NCI-H82 treated with DMSO at 0.1 percent for 48 hours (cell line): ENCODE data around the gene ABCF1.

Experiments
- DNase-seq: peaks from one replicate; lab custom pipeline; 2025; ENCODE audit not compliant: unreplicated experiment; lab: John Stamatoyannopoulos, UW

The ABCF1 gene

GRCh38 chr6:30599625-30600324, 28.5 kb downstream of the ABCF1 start:
- DNase-seq, result no peak

GRCh38 chr6:30600451-30600961, 29.3 kb downstream of the ABCF1 start:
- no peak for DNase-seq

GRCh38 chr6:30601436-30601814, 30.2 kb downstream of the ABCF1 start:
- DNase-seq, result no peak

GRCh38 chr6:30601815-30602641, 30.8 kb downstream of the ABCF1 start:
- DNase-seq, result no peak

GRCh38 chr6:30603961-30604360, 32.7 kb downstream of the ABCF1 start:
- no peak for DNase-seq

GRCh38 chr6:30610065-30610464, 38.8 kb downstream of the ABCF1 start:
- DNase-seq, result no peak

- DNase-seq, result no peak
These were observed 40.1 kb downstream of the ABCF1 start for GRCh38 chr6:30611150-30611855.

GRCh38 chr6:30611856-30612194, 40.6 kb downstream of the ABCF1 start:
- DNase-seq, result no peak

- DNase-seq, result no peak
These were observed 41.0 kb downstream of the ABCF1 start for GRCh38 chr6:30612213-30612612.

- no peak for DNase-seq
These were observed 41.5 kb downstream of the ABCF1 start for GRCh38 chr6:30612687-30613248.

GRCh38 chr6:30613251-30614043, 42.2 kb downstream of the ABCF1 start:
- no peak for DNase-seq

GRCh38 chr6:30614044-30614842, 43.0 kb downstream of the ABCF1 start:
- DNase-seq, result no peak

- DNase-seq, result peak; percentile 96
These were observed 43.6 kb downstream of the ABCF1 start for GRCh38 chr6:30614843-30615218.

GRCh38 chr6:30615219-30615957, 44.1 kb downstream of the ABCF1 start:
- DNase-seq, result peak; percentile 66

- DNase-seq, result peak; percentile 70
These were observed 44.9 kb downstream of the ABCF1 start for GRCh38 chr6:30615958-30616810.

- DNase-seq, result peak; percentile 100
These were observed 45.7 kb downstream of the ABCF1 start, which contains the start of gene PPP1R10 for GRCh38 chr6:30616811-30617564. Gene PPP1R10 (minus strand): TSS chr6:30617243. CDS start chr6:30609944, 7,299 bp downstream.

GRCh38 chr6:30617565-30618269, 46.5 kb downstream of the ABCF1 start, which contains the start of gene MRPS18B:
Gene MRPS18B (plus strand): TSS chr6:30617840. CDS start chr6:30617866, 26 bp downstream.
- DNase-seq, result peak; percentile 98
